HCT116 (cell line): ENCODE data around the gene RPS6KA1. TPM values are rescaled to one million over a fixed set of nuclear protein-coding genes. Genes with fewer than 3 reads are reported as not detected.

ENCODE experiments used
- ATAC-seq: fragments of 200-7000 bp; cut with Tn5 transposase; 2 replicates; pipeline ENCODE4 v1.9.1; 2020; ENCODE audit warnings: mild to moderate bottlenecking, moderate library complexity
- BruUV-seq: library from RNA; stranded (reverse); fragments of 400-500 nt; replicated peaks from 2 replicates; lab custom pipeline; 2021; lab: Mats Ljungman, UMichigan
- CTCF ChIA-PET: fragments of 300-600 bp; sonication (Branson Sonifier 250); formaldehyde crosslinking; loops from one replicate; lab custom pipeline; 2021; ENCODE audit warnings: antibody characterized with exemption; lab: Charles Lee
- POLR2A ChIA-PET: fragments of 300-600, 350-600 bp; sonication (Branson Sonifier 250); formaldehyde crosslinking; loops from one replicate; lab custom pipeline; 2021; ENCODE audit warnings: antibody characterized with exemption; lab: Charles Lee
- RAD21 ChIA-PET, 2 experiments: fragments of 300-600 bp; sonication (Branson Sonifier 250); formaldehyde crosslinking; loops; one replicate each; lab custom pipeline; 2023; ENCODE audit warnings: low total read pairs in 2 of 2; ENCODE audit not compliant: uncharacterized antibody in 2 of 2, unreplicated experiment in 2 of 2, low non-redundant PET in 1 of 2; lab: Charles Lee
- DNase-seq: peaks from one replicate; pipeline ENCODE4 v3.0.0-alpha.2; 2010; ENCODE audit warnings: low read depth, low spot score
- H2AFZ ChIP-seq: fragments of 200-600 bp; shearing (Covaris generic), sonication (generic); 2 replicates; pipeline ENCODE4 v1.6.1; 2017; ENCODE audit warnings: low read depth, mixed run types, mixed read lengths, antibody characterized with exemption, low read length; ENCODE audit not compliant: poor library complexity, severe bottlenecking
- H3K27ac ChIP-seq: 2 replicates; pipeline ENCODE4 v1.5.1; 2012; ENCODE audit warnings: low read depth, low read length
- H3K27me3 ChIP-seq: fragments of 200-600 bp; sonication (generic); 2 replicates; pipeline ENCODE4 v1.6.1; 2016; ENCODE audit warnings: mixed run types, low read length, mixed read lengths; ENCODE audit not compliant: insufficient read depth
- H3K36me3 ChIP-seq, 2 experiments: fragments of 200-500 bp in 1 of 2; fragments of 200-600 bp in 1 of 2; sonication (Bioruptor generic) in 1 of 2; sonication (generic) in 1 of 2; 2 replicates each; pipeline versions ENCODE4 v1.5.1 to v1.6.1; 2014 to 2016; ENCODE audit warnings: low read length in 2 of 2, inconsistent platforms in 1 of 2, mixed read lengths in 1 of 2, mixed run types in 1 of 2; ENCODE audit not compliant: insufficient read depth in 2 of 2, control insufficient read depth in 1 of 2
- H3K4me1 ChIP-seq, 2 experiments: fragments of 200-600 bp in 1 of 2; sonication (generic) in 1 of 2; 2 replicates each; pipeline versions ENCODE4 v1.5.1 to v1.6.1; 2012 to 2017; ENCODE audit warnings: low read length in 2 of 2, inconsistent platforms in 1 of 2, mild to moderate bottlenecking in 1 of 2, mixed read lengths in 1 of 2, mixed run types in 1 of 2, moderate library complexity in 1 of 2; ENCODE audit not compliant: insufficient read depth in 2 of 2, control insufficient read depth in 1 of 2
- H3K4me2 ChIP-seq: fragments of 200-600 bp; sonication (generic); 2 replicates; pipeline ENCODE4 v1.6.1; 2017; ENCODE audit warnings: mixed run types, low read length, mixed read lengths
- H3K4me3 ChIP-seq, 2 experiments: fragments of 200-600 bp in 1 of 2; sonication (generic) in 1 of 2; replicated peaks in 1 of 2; 2 replicates each; pipeline ENCODE4 v1.5.1; 2011 to 2016; ENCODE audit warnings: low read length in 2 of 2, control low read depth in 1 of 2, low read depth in 1 of 2, mild to moderate bottlenecking in 1 of 2, mixed read lengths in 1 of 2, mixed run types in 1 of 2
- H3K79me2 ChIP-seq: fragments of 200-600 bp; sonication (generic); 2 replicates; pipeline ENCODE4 v1.6.1; 2017; ENCODE audit warnings: mild to moderate bottlenecking, mixed run types, low read length, moderate library complexity, mixed read lengths; ENCODE audit not compliant: insufficient read depth
- H3K9ac ChIP-seq: fragments of 200-600 bp; sonication (generic); 2 replicates; pipeline ENCODE4 v1.6.1; 2016; ENCODE audit warnings: low read length, mixed read lengths
- H3K9me2 ChIP-seq: fragments of 200-600 bp; sonication (generic), shearing (Covaris generic); 2 replicates; pipeline ENCODE4 v1.6.1; 2017; ENCODE audit warnings: mixed run types, mild to moderate bottlenecking, moderate library complexity; ENCODE audit not compliant: insufficient read depth
- H3K9me3 ChIP-seq, 2 experiments: fragments of 200-500 bp in 1 of 2; fragments of 200-600 bp in 1 of 2; sonication (Bioruptor generic) in 1 of 2; sonication (generic) in 1 of 2; 2 replicates each; pipeline ENCODE4 v1.6.1; 2014 to 2017; ENCODE audit warnings: low read length in 2 of 2, mixed read lengths in 2 of 2, inconsistent platforms in 1 of 2, low read depth in 1 of 2, mild to moderate bottlenecking in 1 of 2, mixed run types in 1 of 2, moderate library complexity in 1 of 2; ENCODE audit not compliant: control insufficient read depth in 1 of 2, insufficient read depth in 1 of 2
- H4K20me1 ChIP-seq: fragments of 200-600 bp; sonication (generic), shearing (Covaris generic); 2 replicates; pipeline ENCODE4 v1.6.1; 2017; ENCODE audit warnings: mixed run types, mild to moderate bottlenecking, moderate library complexity; ENCODE audit not compliant: insufficient read depth
- ATF3 ChIP-seq: IDR thresholded peaks from 2 replicates; pipeline ENCODE4 v1.6.1; 2012
- CBX3 ChIP-seq: IDR thresholded peaks from 2 replicates; pipeline ENCODE4 v1.6.1; 2012; ENCODE audit warnings: low read depth
- ELF1 ChIP-seq: IDR thresholded peaks from 2 replicates; pipeline ENCODE4 v1.6.1; 2012; ENCODE audit warnings: low read depth, borderline replicate concordance
- EZH2phosphoT487 ChIP-seq: fragments of 200-600 bp; IDR thresholded peaks from 2 replicates; pipeline ENCODE4 v1.6.1; 2018; ENCODE audit warnings: antibody characterized with exemption, borderline replicate concordance
- JUND ChIP-seq: IDR thresholded peaks from 2 replicates; pipeline ENCODE4 v1.6.1; 2012
- POLR2A ChIP-seq: IDR thresholded peaks from 2 replicates; pipeline ENCODE4 v1.7.0; 2011; ENCODE audit warnings: borderline replicate concordance; ENCODE audit not compliant: insufficient read depth, insufficient read length; ENCODE audit errors: extremely low read depth
- SP1 ChIP-seq: IDR thresholded peaks from 2 replicates; pipeline ENCODE4 v1.6.1; 2012; ENCODE audit warnings: low read depth
- TCF7L2 ChIP-seq: IDR thresholded peaks from 2 replicates; pipeline ENCODE4 v1.7.0; 2011; ENCODE audit warnings: borderline replicate concordance, inconsistent platforms; ENCODE audit not compliant: insufficient read depth, insufficient read length; ENCODE audit errors: extremely low read depth
- YY1 ChIP-seq: IDR thresholded peaks from 2 replicates; pipeline ENCODE4 v1.6.1; 2011; ENCODE audit warnings: low read length, low read depth, moderate library complexity, mild to moderate bottlenecking; ENCODE audit not compliant: insufficient replicate concordance; ENCODE audit errors: extremely low read depth
- ZBTB33 ChIP-seq: IDR thresholded peaks from 2 replicates; pipeline ENCODE4 v1.6.1; 2011; ENCODE audit warnings: mild to moderate bottlenecking, low read length, moderate library complexity; ENCODE audit not compliant: insufficient replicate concordance; ENCODE audit errors: extremely low read depth
- ZFX ChIP-seq: fragments of 450-650 bp; IDR thresholded peaks from 2 replicates; pipeline ENCODE4 v1.6.1; 2017
- ZNF274 ChIP-seq: fragments of 200-500 bp; sonication (Bioruptor generic); IDR thresholded peaks from 2 replicates; pipeline ENCODE4 v1.6.1; 2014; ENCODE audit warnings: mild to moderate bottlenecking, low read depth, low read length, inconsistent platforms
- intact Hi-C: fragments of 100-400 bp; cut with micrococcal nuclease; formaldehyde crosslinking; loops from 2 replicates; pipeline ENCODE4 v1.10.0; 2022
- total RNA-seq: library from RNA; stranded (reverse); gene quantifications from one replicate; pipeline ENCODE4 v1.2.1, GENCODE V29; 2021; ENCODE audit not compliant: unreplicated experiment
- TF ChIP-seq, protein P1 (sequence below), 3 experiments: fragments of 200-600 bp in 1 of 3; sonication (generic) in 1 of 3; IDR thresholded peaks in 2 of 3; conservative IDR thresholded peaks in 1 of 3; 2 replicates each; pipeline ENCODE4 v1.5.1; 2012 to 2017; ENCODE audit warnings: low read depth in 2 of 3, low read length in 2 of 3, antibody characterized with exemption in 1 of 3, borderline replicate concordance in 1 of 3, control low read depth in 1 of 3, mild to moderate bottlenecking in 1 of 3, mixed read lengths in 1 of 3, mixed run types in 1 of 3, moderate library complexity in 1 of 3; ENCODE audit not compliant: insufficient read depth in 1 of 3

Gene RPS6KA1
- total RNA-seq, 1 experiment from 2014 or later = 47.0 TPM

DNA sequence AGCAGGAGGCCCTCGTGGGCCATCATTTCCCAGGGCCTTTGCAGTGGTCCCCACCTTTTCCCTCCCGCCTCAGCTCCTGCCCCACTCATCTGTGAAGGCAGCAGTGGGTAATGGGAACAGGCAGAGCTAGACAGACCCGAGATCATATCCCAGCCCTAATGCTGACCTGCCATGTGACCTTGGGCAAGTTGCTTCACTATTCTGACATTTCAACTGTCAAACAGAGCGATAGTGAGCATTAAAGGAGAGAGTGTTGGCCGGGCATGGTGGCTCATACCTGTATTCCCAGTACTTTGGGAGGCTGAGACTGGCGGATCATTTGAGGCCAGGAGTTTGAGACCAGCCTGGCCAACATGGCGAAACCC, 51.7 kb downstream of the RPS6KA1 start:
- no TSS peak for BruUV-seq
- Histone ChIP-seq H3K27ac (no peak overlapping the region), H3K9me3 (no peaks in the 10 kb centered on the region), H2AFZ (no peak overlapping the region), H3K79me2 (no peaks in the 10 kb centered on the region), H3K4me2 (no peak overlapping the region), H3K9me2 (no peaks in the 10 kb centered on the region), H3K36me3 (no peaks in the 10 kb centered on the region), H3K4me3 (no peak overlapping the region), H3K9ac (no peak overlapping the region), H3K4me1 (peaks cover 0 to 4% of the 10 kb centered on the region in 2 experiments; a peak in 1 of 4 replicates), H4K20me1 (no peaks in the 10 kb centered on the region), H3K27me3 (no peaks in the 10 kb centered on the region)
- ATAC-seq (no peak), DNase-seq (no peak)
- CTCF ChIA-PET = no interaction called here
- intact Hi-C loops = no loop called here
- TF ChIP-seq ZBTB33 (no peak), SP1 (no peak), EZH2phosphoT487 (no peak), ZNF274 (no peak)
- RAD21 ChIA-PET = no interaction called here
- POLR2A ChIA-PET = no interaction called here

GRCh38 chr1:26582053-26582835, 52.7 kb downstream of the RPS6KA1 start:
- H3K9me3 ChIP-seq = no peaks in the 10 kb centered on the region
- H3K27me3 ChIP-seq = no peaks in the 10 kb centered on the region
- RAD21 ChIA-PET = no interaction called here
- ATAC-seq = no peak
- no peaks in the 10 kb centered on the region for H4K20me1 ChIP-seq
- H3K36me3 ChIP-seq = no peaks in the 10 kb centered on the region
- DNase-seq = no peak
- H3K79me2 ChIP-seq = no peaks in the 10 kb centered on the region
- BruUV-seq = no TSS peak
- no peak overlapping the region for H3K9ac ChIP-seq
- no peak overlapping the region for H3K4me3 ChIP-seq
- no peak overlapping the region for H3K4me2 ChIP-seq
- POLR2A ChIA-PET = no interaction called here
- peaks cover 0 to 4% of the 10 kb centered on the region in 2 experiments; a peak in 1 of 4 replicates for H3K4me1 ChIP-seq
- CTCF ChIA-PET = no interaction called here
- H3K9me2 ChIP-seq = no peaks in the 10 kb centered on the region
- H3K27ac ChIP-seq = no peak overlapping the region
- no peak overlapping the region for H2AFZ ChIP-seq
- intact Hi-C loops = no loop called here
- TF ChIP-seq YY1 (no peak), TCF7L2 (no peak), ATF3 (no peak), POLR2A (no peak), JUND (no peak), ELF1 (no peak), CBX3 (no peak), ZFX (no peak), SP1 (no peak)
- TF ChIP-seq, protein P1, sequence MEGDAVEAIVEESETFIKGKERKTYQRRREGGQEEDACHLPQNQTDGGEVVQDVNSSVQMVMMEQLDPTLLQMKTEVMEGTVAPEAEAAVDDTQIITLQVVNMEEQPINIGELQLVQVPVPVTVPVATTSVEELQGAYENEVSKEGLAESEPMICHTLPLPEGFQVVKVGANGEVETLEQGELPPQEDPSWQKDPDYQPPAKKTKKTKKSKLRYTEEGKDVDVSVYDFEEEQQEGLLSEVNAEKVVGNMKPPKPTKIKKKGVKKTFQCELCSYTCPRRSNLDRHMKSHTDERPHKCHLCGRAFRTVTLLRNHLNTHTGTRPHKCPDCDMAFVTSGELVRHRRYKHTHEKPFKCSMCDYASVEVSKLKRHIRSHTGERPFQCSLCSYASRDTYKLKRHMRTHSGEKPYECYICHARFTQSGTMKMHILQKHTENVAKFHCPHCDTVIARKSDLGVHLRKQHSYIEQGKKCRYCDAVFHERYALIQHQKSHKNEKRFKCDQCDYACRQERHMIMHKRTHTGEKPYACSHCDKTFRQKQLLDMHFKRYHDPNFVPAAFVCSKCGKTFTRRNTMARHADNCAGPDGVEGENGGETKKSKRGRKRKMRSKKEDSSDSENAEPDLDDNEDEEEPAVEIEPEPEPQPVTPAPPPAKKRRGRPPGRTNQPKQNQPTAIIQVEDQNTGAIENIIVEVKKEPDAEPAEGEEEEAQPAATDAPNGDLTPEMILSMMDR (IDR thresholded peaks at IDR 0.05 in 2 of 3, conservative IDR thresholded peaks at IDR 0.05 in 1 of 3; ENCODE audit: borderline replicate concordance in 1 of 3, insufficient read depth in 1 of 3, low read depth in 2 of 3, low read length in 2 of 3) = no peak
